ENCODE results near the gene CFAP141.

GRCh38 chr1:154222518-154222917 is 16.4 kb upstream of the CFAP141 start:
- TF ChIP-seq CTCF (IDR thresholded peaks at IDR 0.05) (no peak), POLR2A (IDR thresholded peaks at IDR 0.05) (no peak)
